HG03175 (cell line): Measurements from ENCODE around the gene RACGAP1.
"Not testable (repeated sequence)": the region's sequence is repeated elsewhere in the genome, so short reads cannot be mapped to it uniquely, and the experiment has no call there.

Experiments
- ATAC-seq: cut with Tn5 transposase; IDR thresholded peaks from one replicate; pipeline ENCODE4 v1.9.1; 2021; ENCODE audit warnings: mild to moderate bottlenecking, moderate library complexity; ENCODE audit not compliant: unreplicated experiment

The RACGAP1 gene

DNA sequence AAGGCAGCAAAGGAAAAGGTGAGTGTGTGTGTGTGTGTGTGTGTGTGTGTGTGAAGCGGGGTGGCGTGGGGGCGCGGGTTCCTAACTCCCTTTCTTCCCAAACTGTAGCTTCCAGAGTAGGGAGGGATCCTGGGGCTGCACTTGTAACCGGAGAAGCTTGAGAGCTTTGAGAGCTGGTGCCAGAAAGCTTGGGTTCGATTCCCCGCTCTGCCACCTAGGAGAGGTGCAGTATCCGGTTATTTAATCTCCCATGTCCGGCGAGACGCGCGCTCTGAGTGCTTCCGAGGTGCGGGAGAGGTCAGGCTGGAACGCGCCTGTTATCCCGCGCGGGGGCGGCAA, 7.2 kb upstream of the RACGAP1 start:
- ATAC-seq, result no peak

- not testable (repeated sequence) for ATAC-seq
Measured at GRCh38 chr12:50030449-50030848, 5.2 kb upstream of the RACGAP1 start.

DNA sequence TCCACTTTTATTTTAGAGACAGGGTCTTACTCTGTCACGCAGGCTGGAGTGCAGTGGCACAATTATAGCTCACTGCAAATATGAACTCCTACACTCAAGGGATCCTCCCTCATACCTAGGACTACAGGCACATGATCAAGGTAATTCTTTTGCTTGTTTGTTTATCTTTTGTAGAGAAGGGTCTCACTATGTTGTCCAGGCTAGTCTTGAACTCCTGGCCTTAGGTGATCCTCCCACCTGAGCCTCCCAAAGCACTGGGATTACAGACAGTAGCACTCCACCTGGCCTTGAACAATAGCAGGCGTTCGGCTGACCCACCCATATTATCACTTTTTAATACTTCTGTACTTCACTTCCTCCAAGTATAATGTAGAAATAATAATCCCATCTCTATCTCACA, 1.4 kb upstream of the RACGAP1 start:
- ATAC-seq, result no peak

DNA sequence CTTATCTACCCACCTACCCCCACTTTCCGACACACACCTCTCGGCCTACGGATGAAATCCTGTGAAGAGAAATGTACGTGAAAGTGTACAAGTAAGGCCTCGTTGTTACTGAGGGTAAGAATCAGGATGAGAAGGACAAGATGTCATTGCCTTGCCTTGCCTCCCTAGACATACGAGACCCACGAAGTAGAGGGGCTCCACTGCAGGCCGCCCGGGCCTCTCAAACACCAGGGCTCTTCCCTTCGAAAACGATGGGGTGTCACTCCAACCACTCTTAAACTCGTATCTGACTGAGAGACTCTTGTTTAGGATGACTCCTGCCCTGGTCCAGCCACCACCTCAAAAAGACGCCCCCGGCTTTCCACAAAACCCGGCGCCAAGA, 498 bp downstream of the RACGAP1 start:
- ATAC-seq, result peak; percentile 10

GRCh38 chr12:50024227-50024626, 1.1 kb downstream of the RACGAP1 start:
- no peak for ATAC-seq

DNA sequence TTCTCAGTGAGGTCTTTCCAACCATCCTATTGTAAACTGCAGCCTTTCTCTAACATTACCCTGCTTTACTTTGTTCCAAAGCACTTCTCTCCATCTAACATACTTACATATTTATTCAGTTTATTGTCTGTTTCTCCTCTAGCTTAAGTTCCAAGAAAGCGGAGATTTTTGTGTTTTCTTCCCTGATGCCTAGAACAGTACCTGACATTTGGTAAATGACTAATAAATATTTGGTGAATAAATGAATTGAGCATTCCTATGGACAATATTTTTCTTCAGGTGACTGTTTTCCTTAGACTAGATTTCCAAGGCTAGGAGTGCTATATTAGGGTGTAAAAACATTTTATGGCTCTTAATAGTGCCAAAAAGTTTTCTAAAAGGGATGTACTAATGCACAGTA, 2.4 kb downstream of the RACGAP1 start:
- no peak for ATAC-seq

GRCh38 chr12:50021031-50021430, 4.3 kb downstream of the RACGAP1 start:
- no peak for ATAC-seq

- no peak for ATAC-seq
Measured at GRCh38 chr12:50019524-50019923, 5.8 kb downstream of the RACGAP1 start.

DNA sequence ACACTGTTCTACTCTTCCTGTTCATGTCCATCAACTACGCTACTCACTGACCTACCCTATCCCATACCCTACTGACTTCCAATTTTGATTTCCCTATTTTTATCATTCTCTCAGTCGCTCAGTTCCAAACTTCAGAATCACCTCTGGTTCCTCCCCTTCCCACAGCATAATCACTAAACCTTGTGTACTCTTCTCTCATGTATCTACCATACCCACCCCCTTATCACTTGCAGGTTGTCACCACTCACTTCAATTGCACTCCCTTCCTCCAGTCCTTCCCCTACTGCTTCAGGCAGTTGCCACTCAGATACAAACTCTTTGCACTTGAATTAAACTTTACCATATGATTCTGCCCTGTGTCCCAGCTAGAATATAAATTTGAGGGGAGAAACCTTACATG, 6.3 kb downstream of the RACGAP1 start:
- no peak for ATAC-seq

DNA sequence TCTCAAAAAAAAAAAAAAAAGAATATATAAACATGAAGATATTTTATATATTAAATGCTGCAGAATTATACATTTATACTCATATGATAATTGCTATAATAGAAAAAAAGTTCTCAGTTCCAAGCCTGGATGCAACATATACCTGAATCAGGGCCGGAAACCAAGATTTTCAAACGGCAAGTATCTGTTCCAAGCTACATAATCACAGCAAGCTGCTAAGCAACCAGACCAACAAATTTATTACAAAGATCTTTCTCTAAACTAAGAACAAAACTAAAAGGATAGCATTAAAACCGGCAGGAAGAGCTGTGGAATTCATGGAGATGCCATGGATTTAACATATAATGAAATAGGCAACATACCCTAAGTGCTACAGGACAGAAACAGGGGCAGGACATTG, 7.1 kb downstream of the RACGAP1 start:
- ATAC-seq, result no peak

DNA sequence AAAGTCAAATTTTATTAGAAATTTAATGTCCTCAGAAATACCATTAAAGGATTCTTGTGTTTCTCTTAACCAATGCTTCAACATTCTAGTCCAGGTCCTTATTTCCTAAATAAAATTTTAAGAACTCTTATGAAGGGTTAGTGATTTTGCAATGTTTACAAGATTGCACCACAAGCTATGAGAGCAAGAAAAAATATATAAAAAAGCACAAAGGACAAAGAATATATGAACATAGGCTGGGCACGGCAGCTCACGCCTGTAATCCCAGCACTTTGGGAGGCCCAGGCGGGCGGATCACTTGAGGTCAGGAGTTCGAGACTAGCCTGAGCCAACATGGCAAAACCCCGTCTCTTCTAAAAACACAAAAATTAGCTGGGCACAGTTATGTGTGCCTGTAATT, 7.7 kb downstream of the RACGAP1 start:
- no peak for ATAC-seq

- no peak for ATAC-seq
Measured at GRCh38 chr12:50016501-50017475, 8.5 kb downstream of the RACGAP1 start.

GRCh38 chr12:50014342-50014741, 11.0 kb downstream of the RACGAP1 start:
- no peak for ATAC-seq

GRCh38 chr12:50013361-50014147, 11.7 kb downstream of the RACGAP1 start:
- ATAC-seq, result no peak

- no peak for ATAC-seq
Measured at GRCh38 chr12:50006754-50007442, 18.4 kb downstream of the RACGAP1 start.

- ATAC-seq, result no peak
Measured at GRCh38 chr12:50006280-50006679, 19.0 kb downstream of the RACGAP1 start.

GRCh38 chr12:50005175-50005574, 20.1 kb downstream of the RACGAP1 start:
- no peak for ATAC-seq

- no peak for ATAC-seq
Measured at GRCh38 chr12:50004696-50005095, 20.6 kb downstream of the RACGAP1 start.

GRCh38 chr12:50003595-50003994, 21.7 kb downstream of the RACGAP1 start:
- no peak for ATAC-seq

DNA sequence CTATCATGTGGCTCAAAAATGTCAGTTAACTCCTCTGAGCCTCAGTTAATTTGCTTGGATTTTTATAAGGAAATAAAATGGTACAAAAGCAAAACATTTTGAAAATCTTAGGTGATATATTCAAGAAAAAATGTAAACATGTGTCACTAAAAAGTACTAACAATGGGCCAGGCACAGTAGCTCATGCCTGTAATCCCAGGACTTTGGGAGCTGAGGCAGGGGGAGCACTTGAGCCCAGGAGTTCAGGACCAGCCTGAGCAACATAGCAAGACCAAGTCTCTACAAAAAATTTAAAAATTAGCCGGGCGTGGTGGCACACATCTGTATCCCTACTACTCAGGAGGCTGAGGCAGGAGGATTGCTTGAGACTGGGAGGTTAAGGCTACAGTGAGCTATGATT, 26.8 kb downstream of the RACGAP1 start:
- ATAC-seq, result no peak

DNA sequence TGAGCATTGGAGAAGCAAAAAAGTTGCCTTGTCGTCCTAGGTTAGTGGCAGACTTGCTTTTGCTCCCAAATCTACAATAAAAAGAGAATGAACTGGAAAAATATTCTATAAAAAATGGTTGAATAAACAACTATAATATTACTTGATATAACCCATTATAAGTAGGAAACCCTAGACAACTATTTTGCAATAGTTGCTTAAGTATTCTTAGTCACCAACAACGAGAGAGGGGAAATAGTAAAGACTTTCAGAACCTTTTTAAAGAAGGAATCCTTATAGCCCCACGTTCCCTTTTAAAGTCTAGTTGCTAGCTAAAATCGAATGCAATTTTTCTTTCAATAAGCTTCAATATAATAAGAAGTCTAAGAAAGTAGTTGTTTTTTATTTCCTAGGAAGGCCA, 35.0 kb downstream of the RACGAP1 start:
- no peak for ATAC-seq
